GM19324 (cell line): ENCODE measurements around the gene UBE2E2.

Experiments
- ATAC-seq: cut with Tn5 transposase; IDR thresholded peaks from one replicate; pipeline ENCODE4 v1.9.1; 2021; ENCODE audit warnings: mild to moderate bottlenecking, moderate library complexity; ENCODE audit not compliant: unreplicated experiment, low FRiP score

UBE2E2 gene

DNA sequence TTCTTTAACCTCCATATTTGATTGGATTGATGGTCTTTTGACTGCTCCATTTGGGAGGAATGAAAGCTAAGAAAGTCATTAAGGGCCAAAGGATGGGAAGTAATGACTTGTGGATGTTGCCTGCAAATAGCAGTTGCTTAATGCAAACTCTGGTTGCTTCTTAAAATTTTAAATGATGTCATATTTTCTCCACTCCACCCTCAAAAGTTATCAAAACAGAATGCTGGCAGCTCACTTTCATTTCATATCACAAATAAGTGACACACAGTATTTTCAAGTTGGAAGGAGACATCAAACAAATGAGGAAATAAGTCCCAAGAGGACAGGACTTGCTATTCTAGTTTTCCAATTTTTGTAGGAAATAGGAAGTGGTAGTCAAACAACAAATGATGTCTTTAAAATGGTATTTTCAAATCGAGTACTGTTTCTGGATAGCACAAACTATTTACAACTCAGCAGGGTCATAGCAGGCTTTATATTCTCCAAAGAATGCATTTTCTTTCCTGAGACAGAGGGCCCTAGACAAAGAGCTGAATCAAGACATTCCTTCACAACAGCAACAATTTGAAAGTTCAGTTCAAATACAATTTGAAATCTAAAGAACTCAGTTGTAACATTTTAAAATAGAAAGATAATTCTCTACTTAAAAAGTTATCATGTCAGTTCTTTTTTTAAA, 437.5 kb downstream of the UBE2E2 start:
- ATAC-seq = no peak
